Tibial nerve (tissue), 4 donors: ENCODE measurements around the gene SRPK2.

Experiments
- EP300 ChIP-seq, 2 donors: sonication (generic); formaldehyde crosslinking; IDR thresholded peaks; one replicate each; pipeline ENCODE4 v1.6.1; 2017; ENCODE audit warnings: antibody characterized with exemption in 2 of 2, mild to moderate bottlenecking in 1 of 2
- POLR2A ChIP-seq, 2 donors: fragments of 450-650 bp; IDR thresholded peaks; one replicate each; pipeline ENCODE4 v1.6.1; 2017; ENCODE audit warnings: antibody characterized with exemption in 2 of 2, mild to moderate bottlenecking in 2 of 2, moderate library complexity in 2 of 2
- TF ChIP-seq, protein P1 (sequence below), 5 experiments: fragments of 200-600 bp in 3 of 5; fragments of 450-650 bp in 2 of 5; sonication (generic) in 3 of 5; IDR thresholded peaks; one replicate each; pipeline ENCODE4 v1.5.1; 2016 to 2019; ENCODE audit warnings: antibody characterized with exemption in 5 of 5, mild to moderate bottlenecking in 3 of 5, moderate library complexity in 2 of 5

DNA sequence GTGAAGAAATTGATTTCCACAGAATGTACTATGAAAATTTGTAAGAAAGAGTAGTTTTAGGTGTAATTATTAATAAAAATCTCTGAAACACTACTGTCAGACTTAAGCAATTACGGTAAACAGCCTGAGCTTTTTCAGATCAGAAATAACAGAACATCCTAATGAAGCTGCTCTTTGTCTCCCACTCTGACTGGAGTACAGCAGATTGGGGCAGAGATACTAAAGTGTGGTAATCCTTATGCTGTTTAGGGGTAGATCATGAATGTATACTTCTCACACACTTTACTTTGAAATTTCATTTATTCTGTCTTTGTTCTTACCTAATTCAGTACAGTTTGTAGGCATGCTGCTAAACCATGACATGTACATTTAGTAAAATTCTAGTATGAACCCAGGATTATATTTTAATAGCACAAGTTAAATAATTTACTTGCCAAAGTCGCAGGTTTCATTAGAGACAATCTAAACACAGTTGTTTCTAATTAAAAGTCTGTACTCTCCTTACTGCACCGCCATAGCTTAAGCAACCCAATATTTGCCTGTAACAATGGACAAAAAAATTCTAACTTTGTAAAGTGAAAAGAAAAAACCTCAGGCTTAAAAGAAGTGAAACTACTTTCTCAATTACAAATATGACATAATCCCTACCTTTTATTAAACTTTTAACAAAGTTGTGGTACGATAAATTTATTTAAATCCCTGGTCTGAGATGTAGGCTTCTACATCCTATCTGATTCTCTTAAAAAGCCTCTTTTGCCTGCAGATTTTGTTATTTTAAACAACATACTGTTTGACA, 286.0 kb downstream of the SRPK2 start:
- TF ChIP-seq, protein P1, sequence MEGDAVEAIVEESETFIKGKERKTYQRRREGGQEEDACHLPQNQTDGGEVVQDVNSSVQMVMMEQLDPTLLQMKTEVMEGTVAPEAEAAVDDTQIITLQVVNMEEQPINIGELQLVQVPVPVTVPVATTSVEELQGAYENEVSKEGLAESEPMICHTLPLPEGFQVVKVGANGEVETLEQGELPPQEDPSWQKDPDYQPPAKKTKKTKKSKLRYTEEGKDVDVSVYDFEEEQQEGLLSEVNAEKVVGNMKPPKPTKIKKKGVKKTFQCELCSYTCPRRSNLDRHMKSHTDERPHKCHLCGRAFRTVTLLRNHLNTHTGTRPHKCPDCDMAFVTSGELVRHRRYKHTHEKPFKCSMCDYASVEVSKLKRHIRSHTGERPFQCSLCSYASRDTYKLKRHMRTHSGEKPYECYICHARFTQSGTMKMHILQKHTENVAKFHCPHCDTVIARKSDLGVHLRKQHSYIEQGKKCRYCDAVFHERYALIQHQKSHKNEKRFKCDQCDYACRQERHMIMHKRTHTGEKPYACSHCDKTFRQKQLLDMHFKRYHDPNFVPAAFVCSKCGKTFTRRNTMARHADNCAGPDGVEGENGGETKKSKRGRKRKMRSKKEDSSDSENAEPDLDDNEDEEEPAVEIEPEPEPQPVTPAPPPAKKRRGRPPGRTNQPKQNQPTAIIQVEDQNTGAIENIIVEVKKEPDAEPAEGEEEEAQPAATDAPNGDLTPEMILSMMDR (IDR thresholded peaks at IDR 0.05) = no peak
- TF ChIP-seq POLR2A (IDR thresholded peaks at IDR 0.05) = no peak
- TF ChIP-seq EP300 (IDR thresholded peaks at IDR 0.05) = no peak
